ENCODE measurements around the gene DCUN1D3. TPM values are rescaled to one million over a fixed set of nuclear protein-coding genes. Genes with fewer than 3 reads are reported as not detected.

DCUN1D3 gene
- total RNA-seq, 1 experiment from 2014 or later, result 14.6 TPM

DNA sequence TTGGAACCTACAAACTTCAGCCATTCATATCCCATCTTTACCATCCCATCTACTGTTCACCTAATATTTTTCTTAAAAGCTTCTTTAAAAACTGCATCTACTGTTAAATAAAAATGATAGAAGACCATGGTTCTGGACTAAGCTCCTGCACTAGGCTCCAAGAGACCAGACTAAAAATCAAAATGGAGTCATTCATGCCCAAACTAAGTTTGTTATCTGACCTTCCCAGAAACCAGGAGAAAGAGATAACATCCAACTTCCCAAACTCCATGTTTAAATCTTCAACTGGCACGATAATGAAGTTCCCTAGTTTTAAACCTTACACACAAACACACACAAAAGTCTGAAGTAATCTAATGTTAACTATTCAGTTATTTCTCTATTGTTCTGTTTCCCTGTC, 13.8 kb downstream of the DCUN1D3 start:
- peaks cover 14% of the 10 kb centered on the region; the same call in 1 of the 2 replicates for H3K36me3 ChIP-seq (ENCODE audit: low read depth)
- no peak overlapping the region for H3K4me2 ChIP-seq
- ChIA-PET POLR2A (ENCODE audit: unreplicated experiment) (no interaction called here), CTCF (interaction anchor here (0.7 kb wide), 1 partner anchor 10 kb away, joined by 5 read pairs; no protein-coding TSS in a partner anchor)
- no peaks in the 10 kb centered on the region for H3F3A ChIP-seq (ENCODE audit: insufficient read depth, low read depth)
- no peak for DNase-seq
- H2AFZ ChIP-seq, result no peak overlapping the region
- peaks cover 78% of the 10 kb centered on the region for H3K79me2 ChIP-seq (ENCODE audit: low read depth)
- no peaks in the 10 kb centered on the region; the same call in 1 of the 2 replicates for H3K9me3 ChIP-seq (ENCODE audit: insufficient read depth, low read depth)
- peaks cover 4% of the 10 kb centered on the region for H4K20me1 ChIP-seq (ENCODE audit: insufficient read depth)
- BruUV-seq (replicated peaks), result no TSS peak
- peaks cover 7% of the 10 kb centered on the region for H3K4me1 ChIP-seq (replicated peaks; ENCODE audit: insufficient read depth)
- no peak overlapping the region for H3K27ac ChIP-seq
- intact Hi-C loops (cut with micrococcal nuclease; ENCODE audit: unreplicated experiment), result no loop called here
- no peak overlapping the region for H3K4me3 ChIP-seq
- H3K27me3 ChIP-seq (ENCODE audit: insufficient read depth, low read depth), result no peaks in the 10 kb centered on the region
- no peaks in the 10 kb centered on the region for H3K9me2 ChIP-seq (ENCODE audit: insufficient read depth)
- TF ChIP-seq, protein P1, sequence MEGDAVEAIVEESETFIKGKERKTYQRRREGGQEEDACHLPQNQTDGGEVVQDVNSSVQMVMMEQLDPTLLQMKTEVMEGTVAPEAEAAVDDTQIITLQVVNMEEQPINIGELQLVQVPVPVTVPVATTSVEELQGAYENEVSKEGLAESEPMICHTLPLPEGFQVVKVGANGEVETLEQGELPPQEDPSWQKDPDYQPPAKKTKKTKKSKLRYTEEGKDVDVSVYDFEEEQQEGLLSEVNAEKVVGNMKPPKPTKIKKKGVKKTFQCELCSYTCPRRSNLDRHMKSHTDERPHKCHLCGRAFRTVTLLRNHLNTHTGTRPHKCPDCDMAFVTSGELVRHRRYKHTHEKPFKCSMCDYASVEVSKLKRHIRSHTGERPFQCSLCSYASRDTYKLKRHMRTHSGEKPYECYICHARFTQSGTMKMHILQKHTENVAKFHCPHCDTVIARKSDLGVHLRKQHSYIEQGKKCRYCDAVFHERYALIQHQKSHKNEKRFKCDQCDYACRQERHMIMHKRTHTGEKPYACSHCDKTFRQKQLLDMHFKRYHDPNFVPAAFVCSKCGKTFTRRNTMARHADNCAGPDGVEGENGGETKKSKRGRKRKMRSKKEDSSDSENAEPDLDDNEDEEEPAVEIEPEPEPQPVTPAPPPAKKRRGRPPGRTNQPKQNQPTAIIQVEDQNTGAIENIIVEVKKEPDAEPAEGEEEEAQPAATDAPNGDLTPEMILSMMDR (conservative IDR thresholded peaks at IDR 0.05), result no peak
- no peak for TF ChIP-seq EZH2 (IDR thresholded peaks at IDR 0.05; ENCODE audit: low read depth)

DNA sequence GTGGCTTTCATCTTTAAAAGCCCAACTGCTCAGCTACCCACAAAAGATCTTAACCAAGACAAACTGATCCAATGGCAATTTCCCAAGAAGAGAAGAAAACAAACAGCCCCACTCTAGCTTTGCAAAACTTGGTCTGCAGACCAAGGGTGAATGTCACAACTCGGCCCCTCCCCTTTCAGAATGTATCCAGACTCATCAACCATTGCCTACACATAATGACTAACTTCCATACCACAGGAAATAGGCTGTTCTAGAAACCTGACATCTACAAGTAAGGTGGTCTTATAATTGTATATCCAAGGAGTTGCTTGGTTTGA, 16.0 kb downstream of the DCUN1D3 start:
- ChIA-PET CTCF (no interaction called here), POLR2A (ENCODE audit: unreplicated experiment) (no interaction called here)
- no TSS peak for BruUV-seq (replicated peaks)
- Histone ChIP-seq H3F3A (ENCODE audit: insufficient read depth, low read depth) (peaks cover 15% of the 10 kb centered on the region), H3K4me2 (no peak overlapping the region), H3K36me3 (ENCODE audit: low read depth) (0 out of 2 replicates have a peak, but pooled peaks cover 10% of the 10 kb centered on the region), H3K4me1 (replicated peaks; ENCODE audit: insufficient read depth) (peaks cover 24% of the 10 kb centered on the region), H3K4me3 (no peak overlapping the region), H3K9me3 (ENCODE audit: insufficient read depth, low read depth) (no peaks in the 10 kb centered on the region; the same call in 1 of the 2 replicates), H3K27ac (no peak overlapping the region), H3K79me2 (ENCODE audit: low read depth) (peaks cover 78% of the 10 kb centered on the region), H3K27me3 (ENCODE audit: insufficient read depth, low read depth) (no peaks in the 10 kb centered on the region), H2AFZ (no peak overlapping the region), H4K20me1 (ENCODE audit: insufficient read depth) (peaks cover 9% of the 10 kb centered on the region), H3K9me2 (ENCODE audit: insufficient read depth) (no peaks in the 10 kb centered on the region)
- DNase-seq, result no peak
- TF ChIP-seq, protein P1 (conservative IDR thresholded peaks at IDR 0.05), result no peak
- TF ChIP-seq EZH2 (IDR thresholded peaks at IDR 0.05; ENCODE audit: low read depth), result no peak
- intact Hi-C loops (cut with micrococcal nuclease; ENCODE audit: unreplicated experiment), result no loop called here

DNA sequence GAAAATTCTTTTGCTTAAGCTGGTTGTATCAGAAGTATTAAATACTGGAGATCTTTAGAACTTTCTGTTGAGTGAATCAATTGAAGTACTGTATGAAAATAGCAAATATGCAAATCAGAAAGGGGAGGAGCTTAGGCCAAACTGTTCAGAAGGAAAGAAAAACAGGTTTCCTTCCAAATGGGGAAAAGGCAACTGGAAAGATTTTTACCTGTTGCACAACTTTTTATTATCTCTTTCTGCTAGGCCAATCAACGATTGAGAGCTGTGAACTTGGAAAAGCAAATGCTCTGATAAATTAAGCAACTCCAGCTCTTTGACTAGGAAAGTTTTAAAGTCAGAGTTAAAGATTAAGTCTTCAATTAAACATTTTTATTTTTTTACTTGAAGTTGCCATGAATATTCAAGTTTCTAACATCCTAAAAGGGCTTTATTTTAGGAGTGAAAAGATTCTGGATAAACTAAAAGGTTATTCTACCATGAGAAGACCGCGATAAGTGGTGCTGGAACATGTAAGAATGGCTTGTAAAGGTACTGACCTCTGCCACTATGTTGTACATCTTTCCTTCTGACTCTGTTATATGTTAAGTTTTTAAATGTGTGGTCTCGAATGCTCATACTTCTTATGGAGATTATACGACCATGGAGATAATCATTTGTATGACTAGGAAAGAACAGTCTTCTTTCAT, 16.5 kb downstream of the DCUN1D3 start:
- TF ChIP-seq EZH2 (IDR thresholded peaks at IDR 0.05; ENCODE audit: low read depth), result no peak
- TF ChIP-seq, protein P1 (conservative IDR thresholded peaks at IDR 0.05), result no peak
- peaks cover 29% of the 10 kb centered on the region for H3K4me1 ChIP-seq (replicated peaks; ENCODE audit: insufficient read depth)
- 0 out of 2 replicates have a peak overlapping the region, but pooled peaks have one; percentile 6 for H3K4me2 ChIP-seq
- H3K9me3 ChIP-seq (ENCODE audit: insufficient read depth, low read depth), result no peaks in the 10 kb centered on the region; the same call in 1 of the 2 replicates
- intact Hi-C loops (cut with micrococcal nuclease; ENCODE audit: unreplicated experiment), result no loop called here
- no peak overlapping the region for H3K4me3 ChIP-seq
- H3K36me3 ChIP-seq (ENCODE audit: low read depth), result 0 out of 2 replicates have a peak, but pooled peaks cover 10% of the 10 kb centered on the region
- ChIA-PET CTCF (no interaction called here), POLR2A (ENCODE audit: unreplicated experiment) (interaction anchor here (0.6 kb wide), 1 partner anchor 30 kb away, joined by 12 read pairs; no protein-coding TSS in a partner anchor)
- no peaks in the 10 kb centered on the region for H3K9me2 ChIP-seq (ENCODE audit: insufficient read depth)
- no peaks in the 10 kb centered on the region for H3K27me3 ChIP-seq (ENCODE audit: insufficient read depth, low read depth)
- no peak overlapping the region for H3K27ac ChIP-seq
- no peak for DNase-seq
- no TSS peak for BruUV-seq (replicated peaks)
- peaks cover 9% of the 10 kb centered on the region for H4K20me1 ChIP-seq (ENCODE audit: insufficient read depth)
- H2AFZ ChIP-seq, result no peak overlapping the region
- H3F3A ChIP-seq (ENCODE audit: insufficient read depth, low read depth), result peaks cover 17% of the 10 kb centered on the region
- H3K79me2 ChIP-seq (ENCODE audit: low read depth), result peaks cover 78% of the 10 kb centered on the region
